ENCODE results near the gene ODF2L.
"Not testable (repeated sequence)": the region's sequence is repeated elsewhere in the genome, so short reads cannot be mapped to it uniquely, and the experiment has no call there.

ODF2L gene

DNA sequence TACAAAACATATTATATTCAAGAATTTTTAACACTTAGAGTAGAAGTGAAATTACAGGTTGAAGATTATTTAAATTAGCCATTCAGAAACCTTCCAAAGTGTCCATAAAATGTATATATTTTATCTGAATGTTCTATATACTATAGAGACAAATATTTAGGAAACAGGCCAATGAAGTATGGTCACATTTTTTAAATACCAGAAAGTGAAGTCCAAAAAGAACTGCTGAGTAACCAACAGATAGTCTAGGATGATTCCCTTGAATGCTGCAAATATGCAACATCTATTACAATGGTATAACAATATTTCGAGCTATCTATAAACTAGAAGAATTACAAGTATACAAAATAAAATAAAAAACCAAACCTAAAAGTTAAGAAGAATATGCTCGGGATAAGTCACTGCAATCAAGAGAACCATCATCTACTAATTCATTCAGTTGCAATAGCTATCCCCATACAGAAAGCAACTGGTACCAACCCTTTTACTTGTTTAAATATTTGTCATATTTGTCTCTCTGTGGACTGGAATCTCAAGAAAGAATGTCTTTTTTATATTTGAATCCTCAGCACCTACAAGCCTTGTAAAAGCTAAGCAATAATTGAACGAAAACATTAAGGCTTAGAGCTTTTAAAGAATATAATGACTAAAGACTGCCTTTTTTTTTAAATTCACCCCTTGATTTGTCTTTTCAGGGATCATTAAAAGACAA lies 8.1 kb downstream of the ODF2L start:
- no peak for DNase-seq

DNA sequence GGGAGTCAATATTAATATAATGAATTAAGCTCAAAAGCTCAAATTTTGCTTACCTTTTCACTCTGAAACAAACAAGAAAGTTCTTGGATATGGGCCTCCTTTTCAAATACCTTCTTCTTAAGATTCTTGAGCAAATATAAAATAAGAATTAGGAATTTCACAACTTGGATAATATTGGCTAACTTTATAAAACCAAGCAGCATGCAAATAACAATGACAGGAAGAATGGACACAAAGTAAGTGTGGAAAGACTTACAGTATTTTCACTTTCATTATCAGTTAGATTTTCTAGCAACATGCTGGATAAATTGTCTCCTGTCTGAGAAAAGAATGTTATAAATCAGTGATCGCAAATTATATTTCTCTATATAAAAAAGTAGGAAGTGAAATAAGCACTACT lies 13.2 kb downstream of the ODF2L start:
- no peak for DNase-seq

DNA sequence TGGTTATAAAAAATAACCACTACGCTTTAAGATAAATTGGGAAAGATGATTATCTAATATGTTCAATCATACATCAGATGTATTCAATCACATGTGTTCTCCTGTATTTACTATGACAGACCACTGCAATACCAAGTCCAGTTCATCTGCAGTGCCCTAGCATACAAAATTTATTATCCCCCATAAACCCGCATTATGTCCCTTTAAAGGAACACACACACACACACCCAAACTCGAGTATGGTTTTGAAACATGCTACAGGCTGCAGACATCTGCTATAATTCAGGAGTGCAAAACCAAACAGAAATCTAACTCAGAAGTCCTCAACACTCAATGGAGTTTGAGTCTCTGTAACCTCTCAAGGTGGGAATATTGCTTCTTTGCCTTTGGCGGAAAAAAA lies 14.9 kb downstream of the ODF2L start:
- no peak for DNase-seq

DNA sequence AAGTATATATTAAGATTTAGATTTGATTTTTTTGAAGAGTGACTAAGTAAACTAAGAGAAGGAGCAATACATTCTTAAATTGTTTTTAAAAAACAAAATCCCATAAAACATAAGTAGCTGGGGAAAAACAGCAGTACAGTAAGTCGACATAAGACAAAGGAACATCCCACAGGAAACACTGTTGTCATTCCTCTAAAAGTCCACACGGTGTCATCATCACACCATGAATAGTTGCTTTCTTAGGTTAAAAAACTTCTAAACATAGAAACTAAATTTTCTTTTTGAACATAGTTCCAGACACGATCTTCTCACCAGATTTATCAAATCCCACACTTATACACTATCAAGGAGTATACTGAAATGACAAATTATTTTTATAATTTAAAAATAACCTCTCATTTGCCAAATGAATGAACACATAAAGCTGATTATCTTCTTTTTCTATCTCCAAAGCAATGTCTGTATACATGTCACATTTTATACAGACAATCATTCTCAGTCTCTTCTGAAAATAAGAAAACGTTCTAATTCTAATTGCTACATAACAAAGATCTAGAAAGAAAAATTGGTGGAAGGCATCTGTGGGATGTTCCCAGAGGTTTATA lies 15.8 kb downstream of the ODF2L start:
- DNase-seq: no peak

DNA sequence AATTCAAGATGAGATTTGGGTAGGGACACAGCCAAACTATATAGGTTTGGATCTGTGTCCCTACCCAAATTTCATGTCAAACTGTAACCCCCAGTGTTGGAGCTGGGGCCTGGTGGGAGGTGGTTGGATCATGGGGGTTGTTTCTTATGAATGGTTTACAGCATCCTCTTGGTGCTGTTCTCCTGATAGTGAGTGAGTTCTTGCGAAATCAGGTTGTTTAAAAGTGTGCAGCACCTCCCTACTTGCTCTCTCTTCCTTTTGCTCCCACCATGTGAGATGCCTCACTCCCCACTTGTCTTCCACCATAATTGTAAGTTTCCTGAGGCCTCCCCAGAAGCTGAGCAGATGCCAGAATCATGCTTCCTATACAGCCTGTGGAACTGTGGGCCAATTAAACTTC lies 17.3 kb downstream of the ODF2L start:
- DNase-seq: no peak

DNA sequence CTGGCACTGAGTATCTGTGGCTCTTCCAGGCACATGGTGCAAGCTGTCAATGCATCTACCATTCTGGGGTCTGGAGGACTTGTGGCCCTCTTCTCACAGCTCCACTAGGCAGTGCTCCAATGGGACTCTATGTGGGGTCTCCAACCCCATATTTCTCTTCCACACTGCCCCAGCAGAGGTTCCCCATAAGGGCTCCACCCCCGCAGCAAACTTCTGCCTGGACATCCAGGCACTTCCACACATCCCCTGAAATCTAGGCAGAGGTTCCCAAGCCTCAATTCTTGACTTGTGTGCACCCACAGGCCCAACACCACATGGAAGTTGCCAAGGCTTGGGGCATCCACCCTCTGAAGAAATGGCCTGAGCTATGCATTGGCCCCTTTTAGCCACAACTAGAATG lies 18.8 kb downstream of the ODF2L start:
- no peak for DNase-seq

DNA sequence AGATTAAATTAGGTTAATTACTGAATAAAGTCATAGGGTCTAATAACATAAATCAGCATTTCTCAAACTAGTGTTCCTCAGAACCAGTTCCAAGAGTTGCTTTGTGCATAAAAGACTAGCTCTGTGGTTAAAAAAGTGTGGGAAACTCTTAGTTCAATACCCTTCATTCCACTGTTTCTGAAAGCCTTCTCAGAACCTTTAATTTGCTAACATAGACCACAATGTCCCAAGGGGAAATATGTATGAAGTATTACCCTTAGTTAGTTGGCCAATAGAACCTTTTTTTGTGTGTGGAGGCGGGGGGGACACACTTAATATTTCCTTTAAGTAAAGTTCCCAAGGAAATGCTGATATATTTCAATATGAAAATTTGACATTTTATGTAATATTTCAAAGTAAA lies 20.4 kb downstream of the ODF2L start:
- DNase-seq: no peak

DNA sequence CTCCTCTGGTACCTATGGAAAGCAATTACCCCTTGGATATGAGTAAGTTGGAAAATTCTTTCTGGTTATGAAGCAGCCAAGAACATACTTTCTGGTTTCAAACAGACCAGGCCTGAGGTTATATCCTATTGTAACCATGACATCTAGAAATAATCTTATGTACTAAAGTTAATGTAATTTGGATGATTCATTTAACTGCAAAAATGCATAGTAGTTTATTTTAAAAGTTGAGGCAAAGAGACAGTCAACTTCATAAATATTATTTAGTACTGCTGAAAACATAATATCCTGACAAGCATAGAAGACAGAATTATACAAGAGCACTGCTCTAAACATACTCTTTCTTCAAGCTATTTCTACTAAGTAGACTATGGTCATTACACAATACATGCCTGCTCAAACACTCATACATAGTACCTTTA lies 25.5 kb downstream of the ODF2L start:
- DNase-seq: no peak

DNA sequence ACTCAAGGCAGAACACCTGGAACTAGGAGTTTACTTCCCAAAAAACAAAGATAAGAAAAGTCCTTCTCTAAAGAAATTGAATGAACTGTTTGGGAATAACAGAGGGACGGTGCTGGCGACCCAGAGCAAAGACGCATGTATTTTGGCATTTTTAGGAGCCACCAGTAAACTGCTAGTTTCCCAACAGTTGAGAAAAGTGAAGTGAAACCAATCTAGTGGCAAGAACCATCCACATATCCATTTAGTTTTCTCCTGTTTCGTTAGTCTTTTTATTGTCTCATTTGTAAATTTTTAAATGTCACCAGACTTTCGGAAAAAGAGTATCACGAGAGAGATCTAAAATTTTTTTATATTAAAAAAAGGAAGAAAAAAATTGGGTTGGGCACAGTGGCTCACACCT lies 30.2 kb downstream of the ODF2L start:
- no peak for DNase-seq

DNA sequence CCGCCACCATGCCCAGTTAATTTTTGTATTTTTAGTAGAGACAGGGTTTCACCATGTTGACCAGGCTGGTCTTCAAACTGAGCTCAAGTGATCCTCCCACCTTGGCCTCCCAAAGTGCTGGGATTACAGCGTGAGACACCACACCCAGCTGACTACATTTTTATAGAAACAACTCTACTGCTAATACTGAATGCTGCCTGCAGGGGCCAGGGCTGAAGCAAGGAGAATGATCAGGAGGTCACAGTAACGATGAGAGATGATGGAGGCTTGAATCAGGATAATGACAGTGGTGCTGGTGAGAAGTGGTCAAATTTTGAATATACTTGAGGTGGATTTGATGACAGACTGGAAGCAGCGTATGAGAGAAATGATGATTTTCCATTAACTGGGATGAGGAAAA lies 33.3 kb downstream of the ODF2L start:
- no peak for DNase-seq

DNA sequence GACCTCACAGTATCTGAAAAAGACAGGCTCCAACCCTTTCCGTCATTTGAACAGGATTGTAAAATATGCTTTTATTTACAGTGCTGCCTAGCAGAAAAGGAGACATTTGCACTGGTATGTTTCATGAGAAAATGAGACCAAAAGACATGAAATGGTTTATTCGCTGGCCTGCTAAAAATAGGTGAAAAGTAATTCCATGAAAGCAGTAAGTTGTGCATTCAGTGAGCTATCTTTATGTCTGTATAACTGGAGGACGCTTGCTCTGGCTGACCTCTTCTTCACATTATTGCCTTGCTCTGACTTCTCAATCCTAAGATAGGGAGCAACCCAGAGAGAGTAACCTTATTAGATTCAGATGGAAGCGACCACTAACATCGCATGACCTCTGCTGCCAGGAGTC lies 38.3 kb downstream of the ODF2L start:
- no peak for DNase-seq

DNA sequence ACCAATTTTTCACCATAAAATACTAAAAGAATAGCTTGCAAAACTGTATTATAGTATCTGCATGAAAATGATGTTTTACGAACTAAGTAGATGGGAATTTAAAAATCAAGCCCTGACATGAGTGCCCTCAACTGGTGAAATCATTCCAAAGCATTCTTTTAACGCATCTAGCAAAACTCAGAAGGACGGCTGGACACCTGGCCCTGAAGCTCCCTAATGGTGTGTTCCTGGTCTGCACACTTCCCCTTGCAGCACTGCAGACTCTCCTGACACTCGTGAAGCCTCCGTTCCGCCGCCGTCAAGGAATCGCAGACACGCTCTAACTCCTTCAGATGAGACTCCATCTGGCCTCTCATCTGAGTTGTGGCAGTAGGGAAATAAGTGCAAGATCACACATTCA lies 39.9 kb downstream of the ODF2L start:
- no peak for DNase-seq

DNA sequence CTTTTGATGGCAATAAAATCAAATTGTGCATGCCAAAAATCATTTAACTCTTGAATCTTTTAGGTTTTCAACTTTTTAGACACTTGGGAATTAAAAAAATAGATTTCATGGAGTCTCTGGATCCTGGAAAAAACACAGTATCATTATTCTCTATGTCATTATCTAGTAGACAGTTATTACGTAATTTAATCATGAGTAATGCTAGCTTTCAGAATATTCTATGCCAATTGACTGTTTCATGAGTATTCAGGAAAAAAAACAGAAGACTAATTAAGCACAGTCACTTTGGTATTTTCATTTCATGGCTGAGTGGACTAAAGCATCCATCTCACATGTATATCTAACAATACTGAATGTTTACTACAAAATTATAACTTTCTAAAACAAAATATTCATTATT lies 44.0 kb downstream of the ODF2L start:
- DNase-seq: no peak

DNA sequence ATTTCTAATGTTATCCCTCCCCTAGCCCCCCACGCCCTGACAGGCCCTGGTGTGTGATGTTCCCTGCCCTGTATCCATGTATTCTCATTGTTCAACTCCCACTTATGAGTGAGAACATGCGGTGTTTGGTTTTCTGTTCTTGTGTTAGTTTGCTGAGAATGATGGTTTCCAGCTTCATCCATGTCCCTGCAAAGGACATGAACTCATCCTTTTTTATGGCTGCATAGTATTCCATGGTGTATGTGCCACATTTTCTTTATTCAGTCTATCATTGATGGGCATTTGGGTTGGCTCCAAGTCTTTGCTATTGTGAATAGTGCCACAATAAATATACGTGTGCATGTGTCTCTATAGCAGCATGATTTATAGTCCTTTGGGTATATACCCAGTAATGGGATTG lies 45.9 kb downstream of the ODF2L start:
- not testable (repeated sequence) for DNase-seq

DNA sequence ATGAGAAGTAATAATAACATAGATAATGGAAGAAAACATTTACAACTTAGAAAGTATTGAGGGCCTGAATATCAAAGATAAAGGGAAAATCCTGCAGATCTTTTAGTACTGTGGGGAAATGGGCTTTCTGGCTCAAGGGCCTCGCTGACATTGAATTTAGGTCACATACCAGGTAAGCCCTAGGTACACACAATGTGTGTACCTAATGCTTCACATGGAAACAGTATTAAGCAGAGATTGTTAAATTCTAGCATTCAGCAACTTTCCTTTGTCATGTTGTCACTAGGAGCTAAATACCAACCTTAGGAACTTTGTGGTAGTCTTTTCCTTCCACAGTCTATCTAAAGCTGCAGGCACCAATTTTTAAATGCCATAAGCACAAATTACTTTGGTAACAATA lies 49.7 kb downstream of the ODF2L start:
- no peak for DNase-seq

DNA sequence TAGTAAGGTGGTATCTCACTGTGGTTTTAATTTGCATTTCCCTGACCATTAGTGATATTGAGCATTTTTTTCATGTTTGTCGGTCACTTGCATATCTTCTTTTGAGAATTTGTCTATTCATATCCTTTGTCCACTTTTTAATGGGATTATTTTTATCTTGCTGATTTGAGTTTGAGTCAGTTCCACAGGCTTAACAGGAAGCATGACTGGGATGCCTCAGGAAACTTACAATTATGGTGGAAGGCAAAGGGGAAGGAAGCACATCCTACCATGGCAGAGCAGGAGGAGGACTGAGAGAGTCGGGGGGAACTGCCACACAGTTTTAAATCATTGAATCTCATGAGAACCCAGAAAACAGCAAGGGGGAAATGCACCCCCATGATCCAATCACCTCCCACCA lies 51.1 kb downstream of the ODF2L start:
- DNase-seq: no peak

DNA sequence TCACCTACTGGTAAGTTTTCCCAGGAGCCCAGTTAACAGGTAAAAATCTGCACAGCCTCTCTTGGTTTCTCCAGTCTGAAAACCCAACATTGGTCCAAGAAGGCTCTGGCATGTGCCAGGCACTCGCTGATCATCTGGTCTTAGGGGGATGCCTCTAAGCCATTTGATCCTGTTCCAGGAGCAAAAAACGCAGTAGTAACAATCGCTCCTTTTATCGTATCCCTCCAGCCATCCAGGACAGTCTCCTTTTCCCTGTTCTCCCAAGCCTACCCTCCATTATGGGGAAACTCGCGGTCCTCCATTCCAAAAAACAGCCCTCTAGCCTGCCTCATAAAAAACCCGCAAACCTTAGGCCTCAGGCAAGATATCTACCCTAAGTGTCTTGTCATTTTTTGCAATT lies 56.2 kb downstream of the ODF2L start:
- DNase-seq: no peak

DNA sequence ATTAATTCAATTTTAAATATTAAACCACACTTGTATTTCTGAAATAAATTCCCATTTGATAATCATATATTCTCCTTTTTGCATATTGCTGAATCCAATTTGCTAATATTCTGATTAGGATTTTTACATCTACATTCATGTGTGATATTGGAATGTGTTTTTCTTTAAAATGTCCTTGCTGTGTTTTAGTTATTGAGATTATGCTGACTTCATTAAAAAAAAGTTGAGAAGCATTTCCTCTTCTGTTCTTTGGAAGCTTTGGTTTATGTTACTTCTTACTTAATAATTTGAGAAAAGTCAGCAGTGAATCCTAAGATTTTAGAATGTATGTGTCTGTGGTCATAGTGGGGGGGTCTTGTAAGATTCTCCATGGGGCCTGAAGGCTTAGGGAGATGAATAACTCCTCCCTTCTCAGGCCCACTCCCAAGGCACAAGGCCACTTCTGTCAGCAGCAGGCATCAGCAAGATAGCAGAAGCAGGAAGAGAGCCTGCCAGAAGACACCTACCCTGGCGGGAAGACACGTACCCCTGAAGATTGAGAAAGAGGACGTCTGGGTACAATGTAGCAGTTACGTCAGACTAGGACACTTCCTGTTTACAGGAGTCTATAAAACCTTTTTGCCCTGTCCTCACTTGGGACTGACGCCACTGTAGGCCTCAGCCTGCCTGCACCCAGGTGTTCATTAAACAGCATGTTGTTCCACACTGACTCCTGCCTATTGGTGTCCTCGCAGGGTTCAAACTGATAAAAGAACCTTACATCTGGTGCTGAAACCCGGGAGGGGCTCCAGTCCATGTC lies 56.9 kb downstream of the ODF2L start:
- DNase-seq: no peak

DNA sequence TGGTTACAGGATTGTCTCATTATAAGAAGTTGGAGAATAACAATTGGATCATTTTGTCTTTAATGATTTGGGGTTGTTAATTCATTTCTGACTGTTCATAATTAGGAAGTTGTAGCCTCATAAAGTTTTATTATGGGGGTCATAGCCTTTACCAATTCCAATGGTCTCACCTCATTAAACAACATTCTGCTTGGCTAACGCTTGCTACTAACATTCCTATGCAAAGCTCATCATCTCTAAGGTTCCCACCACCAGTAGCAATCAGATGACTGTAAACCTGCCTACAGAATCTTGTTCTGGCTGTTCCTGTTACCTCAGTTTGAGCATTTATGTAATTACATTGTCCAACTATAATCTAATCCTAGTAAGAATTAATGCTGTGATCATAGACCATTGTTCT lies 60.2 kb downstream of the ODF2L start:
- DNase-seq: no peak

DNA sequence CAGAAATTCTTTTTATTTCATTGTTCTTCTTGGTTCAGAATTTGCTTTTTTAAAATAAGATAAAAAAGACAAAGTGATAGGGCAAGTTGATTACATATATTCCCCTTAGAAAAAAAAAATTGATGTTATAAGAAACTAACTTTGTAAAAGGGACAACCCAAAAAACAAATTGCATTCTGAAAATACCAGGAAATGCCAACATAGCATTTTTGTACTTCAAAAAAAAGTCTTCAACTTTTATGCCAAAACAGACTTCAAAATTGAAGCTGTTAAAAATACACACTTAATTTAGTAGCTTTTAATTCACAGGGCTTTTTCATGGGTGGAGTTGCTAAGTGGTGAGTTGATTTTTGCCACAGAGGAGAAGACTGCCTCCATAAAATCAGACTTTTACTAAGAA lies 70.9 kb downstream of the ODF2L start:
- no peak for DNase-seq

DNA sequence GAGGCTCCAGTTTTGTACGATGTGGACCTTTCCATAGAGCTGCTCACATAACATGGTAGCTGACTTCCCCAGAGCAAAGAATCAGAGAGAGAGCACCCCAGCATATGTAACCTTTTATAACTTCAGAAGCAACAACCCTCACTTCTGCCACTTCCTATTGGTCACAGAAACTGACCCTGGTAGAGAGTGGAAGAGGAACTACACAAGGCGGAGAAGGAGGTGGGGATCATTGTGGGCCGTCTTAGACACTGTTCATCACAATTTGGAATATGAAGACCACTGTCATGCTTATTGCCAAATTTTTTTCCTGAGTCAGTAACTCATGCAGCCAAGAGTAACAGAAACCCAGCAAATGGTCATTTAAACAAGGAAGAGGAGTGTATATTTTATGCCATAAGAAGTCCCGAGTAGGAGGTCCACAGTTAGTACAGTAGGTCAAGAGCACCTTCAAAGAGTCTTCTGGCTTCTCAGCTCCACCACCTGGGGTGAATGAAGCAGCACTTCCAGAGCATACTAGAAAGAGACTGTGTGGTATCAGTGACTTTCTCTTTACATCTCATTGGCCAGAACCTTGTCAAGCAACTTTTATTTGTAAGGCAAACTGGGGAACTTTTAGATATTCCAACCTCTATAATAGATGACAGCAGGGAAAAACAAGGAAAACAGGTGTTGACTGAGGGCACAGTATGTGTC lies 71.8 kb downstream of the ODF2L start:
- DNase-seq: no peak

DNA sequence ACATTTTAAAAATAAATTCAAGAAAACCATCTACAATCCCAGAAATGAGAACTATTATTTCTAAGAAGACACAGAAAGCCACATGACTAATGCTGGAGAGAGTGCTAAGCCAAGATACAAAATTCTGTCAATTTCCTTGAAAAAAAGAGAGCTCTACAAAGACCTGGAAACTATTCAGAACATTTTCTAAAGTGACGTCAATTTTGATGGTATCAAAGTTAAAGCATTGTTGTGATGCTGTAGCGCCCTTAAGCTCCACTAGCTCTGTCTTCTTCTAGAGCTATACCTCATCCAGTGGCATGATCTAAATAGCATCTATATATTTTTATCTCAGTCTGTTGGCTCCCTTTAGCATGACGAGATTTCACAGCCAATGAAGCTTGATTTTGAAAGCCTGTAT lies 73.9 kb downstream of the ODF2L start:
- no peak for DNase-seq

DNA sequence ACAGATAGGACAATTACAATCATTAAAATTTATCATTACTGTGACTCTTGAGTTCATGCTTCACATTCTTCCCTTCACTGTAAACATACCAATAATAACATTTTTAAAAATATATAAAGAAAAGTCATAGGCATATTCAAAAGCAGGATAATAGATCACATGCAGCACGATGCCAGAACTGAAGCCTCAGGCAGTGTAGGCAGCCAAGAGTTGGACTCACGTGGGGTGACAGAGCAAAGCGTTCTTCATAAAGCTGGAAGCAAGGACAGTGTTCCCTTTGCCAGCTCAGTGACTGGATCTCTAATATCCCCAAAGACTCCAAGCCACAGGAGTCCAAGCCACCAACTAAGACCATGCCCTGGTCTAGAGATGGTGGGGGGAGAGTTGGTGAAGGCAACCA lies 77.7 kb downstream of the ODF2L start:
- no peak for DNase-seq

DNA sequence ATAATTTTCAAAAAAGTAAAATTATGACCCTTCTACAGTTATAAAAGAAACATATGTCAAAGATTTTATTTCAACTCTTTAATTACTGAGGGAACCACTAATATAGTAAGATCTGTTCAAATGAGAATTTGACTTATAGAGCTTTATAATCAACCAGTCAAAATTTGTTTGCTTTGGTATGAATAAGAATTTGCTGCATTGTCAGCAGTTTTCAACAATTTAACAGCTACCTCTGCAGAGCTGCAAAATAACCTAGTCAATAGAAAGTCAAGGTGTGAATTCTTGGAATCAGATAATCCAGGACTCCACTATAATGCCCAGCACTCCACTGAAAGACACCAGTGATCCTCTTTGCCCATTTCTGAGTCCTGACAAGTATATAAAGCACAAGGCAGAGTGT lies 78.2 kb downstream of the ODF2L start:
- DNase-seq: no peak

Measured in left hindlimb (tissue), 1 donor.